SJCRH30 (cell line): ENCODE measurements around the gene PXMP4. TPM values are rescaled to one million over a fixed set of nuclear protein-coding genes. Genes with fewer than 3 reads are reported as not detected.

Source experiments
- DNase-seq, 2 experiments: peaks; one replicate each; pipeline ENCODE4 v3.0.0-alpha.2; 2015 to 2020
- H3K27ac ChIP-seq: fragments of 250-450 bp; sonication (Bioruptor Pico); 2 replicates; pipeline ENCODE4 v1.5.1; 2020; ENCODE audit warnings: mild to moderate bottlenecking, moderate library complexity
- H3K27me3 ChIP-seq: fragments of 250-450 bp; sonication (Bioruptor Pico); 2 replicates; pipeline ENCODE4 v1.5.1; 2020; ENCODE audit warnings: mild to moderate bottlenecking, moderate library complexity
- H3K36me3 ChIP-seq: fragments of 250-450 bp; sonication (Bioruptor Pico); 2 replicates; pipeline ENCODE4 v1.5.1; 2020; ENCODE audit warnings: mild to moderate bottlenecking, moderate library complexity
- H3K4me1 ChIP-seq: fragments of 250-450 bp; sonication (Bioruptor Pico); 2 replicates; pipeline ENCODE4 v1.5.1; 2020; ENCODE audit warnings: mild to moderate bottlenecking, moderate library complexity
- H3K4me3 ChIP-seq: fragments of 250-450 bp; sonication (Bioruptor Pico); 2 replicates; pipeline ENCODE4 v1.5.1; 2020; ENCODE audit warnings: mild to moderate bottlenecking, moderate library complexity
- H3K9me3 ChIP-seq: fragments of 250-450 bp; sonication (Bioruptor Pico); replicated peaks from 2 replicates; pipeline ENCODE4 v1.5.1; 2020; ENCODE audit warnings: mild to moderate bottlenecking, moderate library complexity
- total RNA-seq: library from RNA; depleted of rRNA; stranded (reverse); fragments of >200 nt; shearing (Covaris generic); gene quantifications from 2 replicates; pipeline ENCODE4 v1.2.3, GENCODE V29; 2014

The PXMP4 gene
- total RNA-seq, 1 experiment from 2014 or later = 8.2 TPM

DNA sequence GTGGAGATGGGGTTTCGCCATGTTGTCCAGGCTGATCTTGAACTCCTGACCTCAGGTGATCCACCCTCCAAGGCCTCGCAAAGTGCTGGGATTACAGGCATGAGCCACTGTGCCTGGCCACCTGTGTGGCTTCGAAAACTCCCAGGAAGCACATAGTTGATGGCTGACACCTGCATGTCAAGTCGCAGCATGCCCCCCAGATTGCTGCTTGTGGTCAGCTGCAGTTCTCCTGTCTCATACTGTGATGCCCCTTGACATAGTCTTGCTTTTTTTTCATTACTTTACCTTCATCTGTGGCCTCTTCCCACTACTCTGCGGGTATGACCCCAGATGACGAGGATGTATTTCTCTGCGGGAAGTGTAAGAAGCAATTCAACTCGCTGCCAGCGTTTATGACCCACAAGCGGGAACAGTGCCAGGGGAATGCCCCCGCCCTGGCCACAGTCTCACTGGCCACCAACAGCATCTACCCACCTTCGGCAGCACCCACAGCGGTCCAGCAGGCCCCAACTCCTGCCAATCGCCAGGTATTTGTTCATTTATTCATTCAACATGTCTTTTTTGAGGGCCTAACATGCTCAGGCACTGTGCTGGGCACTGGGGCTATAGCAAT lies 24.8 kb upstream of the PXMP4 start:
- Histone ChIP-seq H3K36me3 (no peaks in the 10 kb centered on the region), H3K27me3 (no peaks in the 10 kb centered on the region), H3K4me1 (no peaks in the 10 kb centered on the region), H3K9me3 (no peaks in the 10 kb centered on the region), H3K27ac (no peak overlapping the region), H3K4me3 (no peak overlapping the region)
- DNase-seq = no peak

DNA sequence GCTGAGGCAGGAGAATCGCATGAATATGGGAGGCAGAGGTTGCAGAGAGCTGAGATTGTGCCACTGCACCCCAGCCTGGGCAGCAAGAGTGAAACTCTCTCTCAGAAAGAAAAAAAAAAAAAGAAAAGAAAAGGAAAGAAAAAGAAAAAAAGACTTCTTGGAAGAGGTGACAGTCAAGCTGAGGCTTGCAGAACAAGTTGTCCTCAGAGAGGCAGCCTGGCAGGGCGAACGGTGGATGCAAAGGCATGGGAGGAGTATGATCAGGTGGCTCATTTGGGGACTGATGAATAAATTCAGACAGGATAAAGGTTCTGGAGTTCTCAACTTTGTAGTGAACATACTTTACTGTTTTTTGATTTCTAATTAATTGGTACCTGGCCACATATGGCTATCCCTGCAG lies 24.1 kb upstream of the PXMP4 start:
- Histone ChIP-seq H3K27me3 (no peaks in the 10 kb centered on the region), H3K4me1 (no peaks in the 10 kb centered on the region), H3K36me3 (no peaks in the 10 kb centered on the region), H3K9me3 (no peaks in the 10 kb centered on the region), H3K27ac (no peak overlapping the region), H3K4me3 (no peak overlapping the region)
- no peak for DNase-seq

DNA sequence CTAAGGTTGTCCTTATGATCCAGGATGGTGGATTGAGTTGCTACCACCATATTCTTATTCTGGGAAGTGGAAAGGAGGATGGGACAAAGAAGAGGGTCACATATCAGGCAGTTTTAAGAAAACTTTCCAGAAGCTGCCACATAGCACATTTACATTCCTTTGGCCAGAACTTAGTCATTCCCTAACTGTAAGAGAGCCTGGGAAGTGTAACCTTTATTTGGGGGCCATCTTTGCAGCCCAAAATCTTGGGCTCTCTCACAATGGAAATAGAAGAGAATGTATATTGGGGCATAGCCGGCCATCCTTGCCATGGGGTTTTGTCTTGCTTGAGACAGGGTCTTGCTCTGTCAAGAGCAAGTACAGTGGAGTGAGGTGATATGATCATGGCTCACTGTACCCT lies 20.1 kb upstream of the PXMP4 start:
- DNase-seq = no peak
- Histone ChIP-seq H3K27me3 (no peaks in the 10 kb centered on the region), H3K9me3 (peaks cover 5% of the 10 kb centered on the region; the same call in 1 of the 2 replicates), H3K4me1 (no peaks in the 10 kb centered on the region), H3K4me3 (no peak overlapping the region), H3K36me3 (no peaks in the 10 kb centered on the region), H3K27ac (no peak overlapping the region)

DNA sequence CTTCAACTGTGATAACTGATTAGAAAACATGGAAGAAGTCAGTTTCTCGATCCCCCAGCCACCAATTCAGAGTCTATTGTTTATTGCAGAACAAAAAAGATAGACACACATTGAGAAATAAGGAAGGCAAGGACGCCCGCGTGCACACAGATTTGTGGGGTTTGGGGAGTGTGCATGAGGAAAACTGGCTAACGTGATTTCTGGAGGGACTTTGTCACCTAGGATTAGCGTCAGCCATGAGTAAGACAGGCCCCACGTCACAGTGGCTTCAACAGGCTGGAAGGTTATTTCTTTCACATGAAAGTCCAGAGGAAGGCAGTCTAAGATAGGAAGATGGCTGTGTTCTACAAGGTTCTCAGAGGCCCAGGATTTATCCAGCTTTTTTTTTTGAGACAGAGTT lies 19.4 kb upstream of the PXMP4 start:
- no peaks in the 10 kb centered on the region for H3K27me3 ChIP-seq
- peaks cover 5% of the 10 kb centered on the region; the same call in 1 of the 2 replicates for H3K9me3 ChIP-seq
- no peaks in the 10 kb centered on the region for H3K4me1 ChIP-seq
- no peak overlapping the region for H3K4me3 ChIP-seq
- H3K36me3 ChIP-seq = no peaks in the 10 kb centered on the region
- no peak overlapping the region for H3K27ac ChIP-seq
- no peak for DNase-seq

DNA sequence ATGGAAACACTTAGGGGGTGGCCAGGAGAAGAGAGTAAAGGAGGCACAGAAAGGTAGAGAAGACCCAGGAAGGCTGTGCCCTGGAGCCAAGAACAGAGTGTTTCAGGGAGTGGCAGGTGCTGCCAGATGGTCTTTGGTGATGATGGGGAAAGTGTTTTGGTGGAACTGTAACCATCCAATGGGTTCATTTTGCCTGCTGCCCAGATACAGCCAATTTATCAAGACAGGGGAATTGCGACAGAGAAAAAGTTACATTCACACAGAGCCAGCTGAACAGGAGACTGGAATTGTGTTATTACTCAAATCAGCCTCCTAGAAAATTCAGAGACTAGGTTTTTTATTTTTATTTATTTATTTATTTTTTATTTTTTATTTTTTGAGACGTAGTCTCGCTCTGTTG lies 16.9 kb upstream of the PXMP4 start:
- no peaks in the 10 kb centered on the region for H3K4me1 ChIP-seq
- H3K27me3 ChIP-seq = no peaks in the 10 kb centered on the region
- no peak overlapping the region for H3K4me3 ChIP-seq
- no peak for DNase-seq
- no peaks in the 10 kb centered on the region for H3K36me3 ChIP-seq
- no peak overlapping the region for H3K27ac ChIP-seq
- peaks cover 5% of the 10 kb centered on the region; the same call in 1 of the 2 replicates for H3K9me3 ChIP-seq

DNA sequence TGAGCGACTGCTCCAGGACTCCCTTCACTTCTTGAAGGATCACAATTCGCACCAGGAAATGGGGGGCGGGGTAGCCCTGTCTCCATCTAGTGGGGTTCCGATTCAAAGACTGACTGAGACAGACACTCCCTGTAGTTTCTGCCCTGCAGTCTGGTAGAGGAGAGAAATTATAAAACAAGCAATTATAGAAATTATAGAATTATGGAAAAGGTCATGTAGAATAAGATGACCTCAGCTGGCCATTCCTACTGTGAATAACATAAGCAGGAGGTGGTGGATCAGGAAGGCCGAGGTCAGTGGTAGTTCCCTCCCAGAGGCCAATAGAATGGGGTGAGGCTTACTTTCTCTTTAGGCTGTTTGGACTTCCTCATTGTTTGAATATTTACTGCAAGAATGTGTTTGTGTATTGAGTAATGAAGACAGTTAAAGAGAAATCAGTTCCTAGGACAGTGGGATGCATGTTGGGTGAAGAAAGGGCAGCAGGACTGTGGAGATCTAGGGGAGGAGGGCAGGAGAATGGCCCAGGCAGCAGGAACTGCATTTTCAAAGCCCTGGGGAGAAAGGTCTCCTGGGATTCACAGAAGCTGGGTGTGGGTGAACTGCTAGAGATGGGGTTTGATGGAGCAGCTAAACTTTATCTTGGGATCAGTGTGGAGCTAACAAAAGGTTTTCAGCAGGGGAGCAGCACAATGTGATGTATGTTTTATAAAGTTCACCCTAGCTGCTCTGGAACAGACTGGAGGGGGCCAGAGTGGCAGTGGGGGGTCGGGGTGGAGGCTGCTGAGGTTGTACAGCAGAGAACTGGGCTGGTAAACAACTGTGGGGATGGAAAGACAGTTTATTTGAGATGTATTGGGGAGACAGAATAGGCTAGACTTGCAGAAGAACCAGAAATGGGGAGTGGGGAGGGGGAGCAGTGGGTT lies 13.8 kb upstream of the PXMP4 start:
- H3K4me3 ChIP-seq = no peak overlapping the region
- no peaks in the 10 kb centered on the region for H3K36me3 ChIP-seq
- H3K27me3 ChIP-seq = no peaks in the 10 kb centered on the region
- peaks cover 5% of the 10 kb centered on the region; the same call in 1 of the 2 replicates for H3K9me3 ChIP-seq
- no peak for DNase-seq
- peaks cover 4% of the 10 kb centered on the region; the same call in 1 of the 2 replicates for H3K4me1 ChIP-seq
- H3K27ac ChIP-seq = no peak overlapping the region

DNA sequence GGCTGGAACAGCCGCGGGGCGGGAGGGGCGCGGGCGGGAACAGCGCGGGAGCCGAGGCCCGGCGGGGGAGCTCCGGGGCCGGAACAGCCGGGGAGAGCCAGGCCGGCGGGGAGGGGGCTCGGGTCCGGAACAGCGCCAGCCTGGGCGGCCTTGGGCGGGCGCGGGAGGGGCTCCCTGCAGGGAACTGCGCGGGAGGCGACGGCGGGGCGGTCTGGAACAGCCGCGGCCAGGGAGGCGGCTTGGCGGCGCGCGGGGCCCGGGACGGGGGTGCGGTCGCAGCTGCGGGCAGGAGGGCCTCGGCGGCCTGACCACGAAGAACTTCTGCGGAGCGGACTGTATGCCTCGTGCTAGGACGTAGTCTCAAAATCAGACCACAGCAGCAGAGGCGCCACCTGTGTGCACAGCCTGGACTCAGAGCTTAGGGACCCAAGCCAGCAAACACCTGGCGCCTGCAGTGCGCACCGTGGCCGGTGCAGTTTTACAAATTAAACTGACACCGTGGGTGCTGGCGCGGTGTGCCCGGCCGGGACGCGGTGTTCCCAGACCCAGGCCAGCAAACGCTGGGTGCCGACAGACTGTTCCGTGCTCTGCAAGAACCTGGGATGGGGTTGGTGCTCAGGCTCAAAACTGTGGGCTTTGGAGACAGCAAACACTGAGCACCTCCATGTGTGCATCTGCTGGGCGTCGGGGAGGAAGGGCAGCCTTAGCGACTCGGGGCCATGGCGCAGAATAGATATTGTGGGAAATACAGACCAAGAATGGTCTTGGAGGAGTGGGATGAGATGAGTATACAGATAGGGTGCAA lies 12.3 kb upstream of the PXMP4 start:
- peak overlapping the region; percentile 60 for H3K4me3 ChIP-seq
- no peaks in the 10 kb centered on the region for H3K36me3 ChIP-seq
- H3K4me1 ChIP-seq = peaks cover 4% of the 10 kb centered on the region; the same call in 1 of the 2 replicates
- peak overlapping the region; percentile 4; the same call in 1 of the 2 replicates for H3K27ac ChIP-seq
- H3K9me3 ChIP-seq = peaks cover 2% of the 10 kb centered on the region; the same call in 1 of the 2 replicates
- H3K27me3 ChIP-seq = no peaks in the 10 kb centered on the region
- DNase-seq = peak in 1 of 2 experiments; percentile 88

DNA sequence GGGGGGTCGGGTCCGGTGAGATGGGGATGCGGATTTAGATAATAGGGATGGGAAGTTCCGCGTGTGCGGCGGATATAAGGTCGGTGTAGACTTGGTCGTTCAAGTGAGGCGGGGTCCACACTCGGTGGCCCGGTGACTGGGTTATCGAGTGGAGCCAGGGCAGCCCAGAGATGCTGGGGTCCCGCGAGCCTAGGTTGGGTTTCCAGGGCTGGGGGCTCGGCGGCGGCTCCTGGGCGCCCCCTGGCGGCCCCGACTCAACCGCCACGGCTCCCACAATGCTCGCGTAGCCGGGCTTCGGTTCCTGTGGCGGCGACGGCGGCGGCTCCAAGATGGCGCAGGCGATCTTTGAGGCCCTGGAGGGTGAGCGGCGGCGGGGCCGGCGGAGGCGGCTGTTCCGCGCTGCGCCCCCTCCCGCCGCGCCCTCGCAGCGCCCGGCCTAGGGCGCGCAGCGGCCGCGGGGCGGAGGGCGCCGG lies 11.6 kb upstream of the PXMP4 start, which contains the start of gene ZNF341:
TSS of gene ZNF341 (plus strand) at position 304 of the 473 bp plus-strand sequence. CDS start at position 330, 26 bp downstream.
- Histone ChIP-seq H3K27me3 (0 out of 2 replicates have a peak, but pooled peaks cover 3% of the 10 kb centered on the region), H3K9me3 (no peaks in the 10 kb centered on the region), H3K36me3 (no peaks in the 10 kb centered on the region), H3K27ac (peak within 1 kb of the TSS; percentile 37), H3K4me3 (peak within 1 kb of the TSS; percentile 60), H3K4me1 (peaks cover 4% of the 10 kb centered on the region; the same call in 1 of the 2 replicates)
- DNase-seq = peak; percentile 94

DNA sequence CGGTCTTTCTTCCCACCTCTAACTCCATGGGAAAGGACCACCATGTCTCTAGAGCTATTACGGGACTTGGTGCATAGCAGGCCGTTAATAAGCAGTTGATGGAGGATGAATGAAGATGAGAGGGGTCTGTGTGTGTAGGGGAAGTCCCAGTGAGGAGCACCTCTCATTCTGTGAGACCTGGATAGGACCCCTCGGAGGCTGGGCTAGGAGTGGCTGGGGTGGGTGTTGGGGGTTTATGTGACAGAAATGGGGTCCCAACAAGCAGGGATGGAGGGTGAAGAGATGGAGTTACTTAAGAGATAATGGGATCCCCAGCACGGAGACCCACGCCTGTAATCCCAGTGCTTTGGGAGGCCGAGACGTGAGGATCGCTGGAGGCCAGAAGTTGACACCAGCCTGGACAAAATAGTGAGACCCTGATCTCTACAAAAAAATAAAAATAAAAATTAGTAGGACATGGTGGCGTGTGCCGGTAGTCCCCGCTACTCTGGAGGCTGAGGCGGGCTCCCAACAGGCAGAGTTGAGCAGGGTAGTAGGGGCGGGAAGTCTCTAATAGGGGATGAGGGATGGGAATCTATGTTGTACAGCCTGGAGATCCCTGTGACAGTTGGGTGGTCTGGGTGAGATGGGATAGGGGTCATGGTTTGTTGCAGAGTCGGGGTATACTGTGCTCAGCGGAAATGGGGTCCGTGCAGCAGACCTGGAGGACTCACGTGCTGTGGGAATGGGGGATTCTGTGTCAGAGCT lies 11.0 kb upstream of the PXMP4 start:
- DNase-seq = no peak
- H3K36me3 ChIP-seq = no peaks in the 10 kb centered on the region
- H3K27ac ChIP-seq = peak overlapping the region; percentile 37
- H3K9me3 ChIP-seq = no peaks in the 10 kb centered on the region
- H3K27me3 ChIP-seq = 0 out of 2 replicates have a peak, but pooled peaks cover 3% of the 10 kb centered on the region
- peak overlapping the region; percentile 60 for H3K4me3 ChIP-seq
- H3K4me1 ChIP-seq = peaks cover 4% of the 10 kb centered on the region; the same call in 1 of the 2 replicates

DNA sequence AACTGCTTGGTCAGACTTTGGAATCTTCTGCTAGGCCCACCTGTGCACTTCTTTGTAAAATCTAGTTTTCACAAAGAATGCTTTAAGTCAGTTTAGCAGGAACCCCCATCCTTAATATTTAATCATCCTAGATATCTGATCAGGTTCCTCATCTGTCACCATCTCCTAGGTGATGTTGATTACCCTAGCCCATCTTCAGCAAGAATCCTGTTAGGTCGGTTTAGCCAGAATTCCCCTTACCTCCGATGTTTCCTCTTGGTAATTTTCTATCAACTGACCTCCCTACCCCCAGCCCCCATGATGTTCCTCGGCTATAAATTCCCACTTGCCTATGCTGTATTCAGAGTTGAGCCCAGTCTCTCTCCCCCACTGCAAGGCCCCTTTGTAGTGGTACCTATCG lies 9.0 kb upstream of the PXMP4 start:
- peaks cover 4% of the 10 kb centered on the region; the same call in 1 of the 2 replicates for H3K4me1 ChIP-seq
- 0 out of 2 replicates have a peak, but pooled peaks cover 3% of the 10 kb centered on the region for H3K27me3 ChIP-seq
- H3K27ac ChIP-seq = no peak overlapping the region
- no peaks in the 10 kb centered on the region for H3K9me3 ChIP-seq
- no peaks in the 10 kb centered on the region for H3K36me3 ChIP-seq
- H3K4me3 ChIP-seq = no peak overlapping the region
- no peak for DNase-seq

DNA sequence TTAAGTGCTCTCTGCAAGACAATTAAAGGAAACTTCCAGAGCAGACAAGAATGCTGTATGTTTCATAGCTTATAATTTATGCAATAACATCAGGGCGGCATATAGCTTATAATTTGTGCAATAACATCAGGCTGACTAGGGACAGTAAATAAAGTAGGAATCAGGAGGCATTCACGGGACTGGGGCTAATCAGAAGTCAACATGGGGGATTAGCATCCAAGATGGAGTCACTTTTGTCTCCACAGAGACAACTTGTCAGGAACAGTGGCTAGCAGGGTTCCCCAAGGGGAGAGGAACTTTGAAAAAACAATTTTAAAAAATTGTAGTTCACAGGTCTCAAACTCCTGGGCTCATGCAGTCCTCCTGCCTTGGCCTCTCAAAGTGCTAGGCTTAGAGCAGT lies 8.4 kb upstream of the PXMP4 start:
- Histone ChIP-seq H3K9me3 (no peaks in the 10 kb centered on the region), H3K4me3 (no peak overlapping the region), H3K27ac (no peak overlapping the region), H3K36me3 (no peaks in the 10 kb centered on the region), H3K4me1 (peaks cover 4% of the 10 kb centered on the region; the same call in 1 of the 2 replicates), H3K27me3 (0 out of 2 replicates have a peak, but pooled peaks cover 3% of the 10 kb centered on the region)
- no peak for DNase-seq

DNA sequence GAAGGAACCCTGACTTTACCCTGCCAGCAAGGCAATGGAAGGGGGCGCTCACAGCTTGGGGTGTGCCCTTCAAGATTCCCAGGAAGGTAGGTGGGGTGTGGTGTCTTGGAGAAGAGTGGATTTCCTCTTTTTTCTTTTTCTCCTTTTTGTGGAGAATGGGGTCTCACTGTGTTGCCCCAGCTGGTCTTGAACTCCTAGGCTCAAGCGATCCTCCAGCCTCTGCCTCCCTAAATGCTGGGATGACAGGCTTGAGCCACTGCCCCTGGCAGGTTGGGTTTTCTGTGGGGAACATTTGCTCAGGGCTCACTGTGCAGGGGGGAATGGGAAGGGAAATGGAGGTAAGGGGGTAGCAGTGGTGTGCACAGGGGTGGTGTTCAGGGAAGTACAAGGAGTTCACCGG lies 7.7 kb upstream of the PXMP4 start:
- Histone ChIP-seq H3K9me3 (no peaks in the 10 kb centered on the region), H3K36me3 (no peaks in the 10 kb centered on the region), H3K4me1 (peaks cover 4% of the 10 kb centered on the region; the same call in 1 of the 2 replicates), H3K4me3 (no peak overlapping the region), H3K27ac (no peak overlapping the region), H3K27me3 (0 out of 2 replicates have a peak, but pooled peaks cover 3% of the 10 kb centered on the region)
- DNase-seq = no peak

DNA sequence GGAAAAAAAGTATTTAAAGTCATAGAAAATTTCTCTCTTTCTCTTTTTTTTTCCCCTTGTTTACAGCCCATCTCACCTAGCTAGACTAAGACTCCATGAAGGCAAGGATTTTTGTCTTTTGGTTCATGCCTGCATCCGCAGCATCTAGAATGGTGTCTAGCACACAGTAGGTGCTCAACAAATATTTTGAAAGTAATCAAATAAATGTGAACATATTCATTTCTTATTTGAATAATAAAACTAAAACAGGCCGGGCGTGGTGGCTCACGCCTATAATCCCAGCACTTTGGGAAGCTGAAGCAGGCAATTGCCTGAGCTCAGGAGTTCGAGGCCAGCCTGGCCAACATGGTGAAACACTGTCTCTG lies 7.0 kb upstream of the PXMP4 start:
- Histone ChIP-seq H3K4me3 (no peak overlapping the region), H3K27me3 (0 out of 2 replicates have a peak, but pooled peaks cover 3% of the 10 kb centered on the region), H3K9me3 (no peaks in the 10 kb centered on the region), H3K4me1 (peaks cover 4% of the 10 kb centered on the region; the same call in 1 of the 2 replicates), H3K27ac (no peak overlapping the region), H3K36me3 (no peaks in the 10 kb centered on the region)
- no peak for DNase-seq
